T1000 (cell line): ENCODE data around the gene STMN1.

Source experiments
- DNase-seq: peaks from one replicate; lab custom pipeline; 2025; ENCODE audit warnings: mixed read lengths; lab: John Stamatoyannopoulos, UW

STMN1 gene

DNA sequence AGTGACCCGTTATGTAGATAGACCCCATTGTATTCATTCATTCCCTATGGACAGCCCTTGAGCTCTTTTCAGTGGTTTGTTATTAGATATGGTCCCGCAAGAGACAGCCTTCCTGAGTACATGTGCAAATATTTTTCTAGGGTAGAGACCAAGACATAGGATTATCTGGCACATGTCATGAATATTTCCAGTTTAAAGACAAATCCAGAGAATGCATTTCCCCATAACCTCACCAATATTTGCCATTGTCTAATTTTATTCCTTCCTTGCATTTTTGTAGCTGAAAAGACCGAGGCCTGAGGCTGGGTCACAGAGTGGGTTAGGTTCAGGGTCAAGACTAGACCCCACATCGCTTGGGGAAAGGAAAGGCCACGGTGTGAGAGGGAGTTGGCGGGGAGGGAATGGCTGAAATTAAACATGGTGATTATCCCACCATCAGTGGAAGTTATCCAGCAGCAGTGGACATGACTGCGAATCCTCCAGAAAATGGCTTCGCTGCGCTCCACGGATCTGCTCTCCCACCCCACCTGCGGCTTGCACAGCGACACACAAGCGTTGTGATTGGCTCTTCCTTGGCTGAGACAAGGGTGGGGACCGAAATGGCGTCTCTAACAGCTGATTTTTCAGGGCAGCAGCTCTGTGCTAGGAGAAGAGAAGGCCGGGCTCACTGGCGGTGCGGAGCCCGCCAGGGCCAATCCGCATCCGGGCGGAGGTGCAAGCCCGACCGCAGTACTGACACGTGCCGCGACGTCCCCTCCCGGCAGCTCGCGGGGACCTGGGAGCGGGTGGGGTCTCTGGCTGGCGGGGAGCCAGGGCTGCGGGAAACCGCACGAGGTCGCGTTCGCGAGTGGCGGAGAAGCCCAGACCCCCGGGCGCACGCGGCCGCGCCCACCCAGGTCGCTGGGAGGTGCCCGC lies 16.1 kb upstream of the STMN1 start:
- no peak for DNase-seq

DNA sequence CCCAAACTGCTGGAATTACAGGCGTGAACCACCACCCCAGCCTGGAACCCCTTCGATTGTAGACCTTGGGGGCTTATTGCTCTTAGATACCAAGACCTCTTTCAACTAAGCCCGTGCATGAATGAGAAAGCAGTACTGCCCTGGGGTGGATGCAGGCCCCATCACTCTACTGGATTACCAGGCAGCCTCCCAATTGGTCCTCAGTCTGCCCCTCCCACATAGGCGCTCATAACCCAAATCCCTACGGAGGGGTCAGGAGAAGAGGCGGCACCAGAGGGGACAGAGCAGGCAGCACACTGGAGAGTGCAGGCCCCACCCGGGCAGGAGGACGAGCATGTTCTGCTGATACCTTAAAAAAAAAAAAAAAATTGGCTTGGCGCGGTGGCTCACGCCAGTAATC lies 12.4 kb upstream of the STMN1 start:
- DNase-seq, result no peak

DNA sequence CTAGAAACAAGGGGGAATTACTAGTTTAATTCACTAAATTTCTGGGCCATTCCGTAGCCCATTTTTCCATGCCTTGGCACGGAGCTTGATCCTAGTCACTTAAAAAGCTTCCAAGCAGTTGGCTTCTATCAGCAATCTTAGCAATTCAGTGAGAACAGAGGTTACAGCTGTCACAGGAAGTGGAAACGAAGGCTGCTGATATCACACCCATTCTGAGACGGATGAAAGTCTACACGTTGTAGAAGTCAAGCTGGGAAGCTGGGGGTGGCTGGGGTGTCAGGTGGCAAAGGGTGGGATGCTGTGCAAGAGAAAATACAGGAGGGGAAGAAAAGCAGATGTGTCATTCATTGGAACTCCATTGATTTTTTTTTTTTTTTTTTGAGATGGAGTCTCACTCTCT lies 11.8 kb upstream of the STMN1 start:
- DNase-seq, result no peak

DNA sequence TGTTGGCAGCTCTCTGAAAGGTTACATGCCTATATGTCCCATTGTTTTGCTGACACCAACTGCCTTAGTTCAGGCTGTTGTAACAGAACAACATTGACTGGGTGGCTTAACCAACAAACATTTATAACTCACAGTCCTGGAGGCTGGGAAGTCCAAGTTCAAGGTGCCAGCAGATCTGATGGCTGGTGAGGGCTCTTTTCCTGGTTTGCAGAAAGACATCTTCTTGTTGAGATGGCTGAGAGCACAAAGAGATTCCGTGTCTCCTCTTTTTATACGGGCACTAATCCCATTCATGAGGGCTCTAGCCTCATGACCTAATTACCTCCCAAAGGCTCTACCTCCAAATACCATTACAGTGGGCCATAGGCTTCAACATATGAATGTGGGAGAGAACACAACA lies 10.2 kb upstream of the STMN1 start:
- no peak for DNase-seq

DNA sequence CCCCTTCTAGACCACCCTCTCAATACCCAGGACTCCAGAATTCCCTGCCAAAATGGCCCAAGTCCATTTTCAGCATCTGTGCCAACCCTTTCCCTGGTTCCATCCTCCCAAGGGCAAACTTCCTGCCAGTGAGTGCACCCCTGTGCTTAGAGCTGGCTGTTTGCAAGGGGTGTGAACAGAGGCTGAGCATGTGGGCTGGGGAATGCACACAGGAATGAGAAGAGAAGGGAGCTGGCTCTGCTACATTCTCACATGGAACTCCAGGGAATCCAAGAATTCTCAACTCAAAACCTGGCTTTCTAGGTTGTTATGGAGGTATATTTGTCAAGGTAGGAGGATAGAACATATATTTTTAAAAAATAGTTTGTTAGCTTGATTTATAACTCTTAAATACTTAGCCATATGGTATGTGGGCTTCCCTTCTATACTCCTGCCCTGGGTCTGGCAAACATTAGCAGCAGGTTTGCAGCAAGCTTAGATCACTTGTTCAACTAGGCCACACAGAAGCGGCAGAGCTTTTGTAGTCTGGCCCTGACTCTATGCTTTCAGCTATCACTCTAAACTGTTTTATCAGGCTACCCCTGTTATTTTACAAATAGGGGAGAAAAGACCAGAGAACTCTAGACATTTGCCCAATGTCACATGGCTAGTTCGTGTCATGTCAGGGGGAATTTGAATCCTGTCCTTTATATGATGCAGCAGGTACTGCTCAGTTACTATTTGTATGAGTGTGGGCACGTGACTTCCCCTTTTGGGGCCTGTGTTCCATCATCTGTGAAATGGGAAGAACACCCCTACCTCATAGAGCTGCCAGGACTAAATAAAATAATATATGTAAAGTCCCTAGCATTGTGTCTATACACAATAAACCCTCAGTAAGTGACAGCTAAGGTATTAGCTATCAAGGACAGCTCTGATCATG lies 8.1 kb upstream of the STMN1 start:
- no peak for DNase-seq

DNA sequence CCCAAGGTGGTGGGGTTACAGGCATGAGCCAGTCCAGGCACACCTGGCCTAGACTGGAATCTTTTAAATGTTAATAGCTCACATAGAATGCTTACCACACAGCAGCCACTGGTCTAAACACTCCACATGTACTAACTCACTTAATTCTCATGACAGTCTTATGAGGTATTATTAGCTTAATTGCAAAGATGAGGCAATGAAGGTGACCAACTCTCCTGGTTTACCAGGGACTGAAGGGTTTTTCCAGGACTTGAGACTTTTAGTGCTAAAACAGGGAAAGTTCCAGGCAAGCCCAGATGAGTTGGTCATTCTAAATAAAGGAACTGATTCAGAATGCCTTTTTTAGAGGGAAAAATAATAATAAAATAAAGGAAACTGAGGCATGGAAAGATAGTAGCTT lies 7.0 kb upstream of the STMN1 start:
- DNase-seq, result no peak

DNA sequence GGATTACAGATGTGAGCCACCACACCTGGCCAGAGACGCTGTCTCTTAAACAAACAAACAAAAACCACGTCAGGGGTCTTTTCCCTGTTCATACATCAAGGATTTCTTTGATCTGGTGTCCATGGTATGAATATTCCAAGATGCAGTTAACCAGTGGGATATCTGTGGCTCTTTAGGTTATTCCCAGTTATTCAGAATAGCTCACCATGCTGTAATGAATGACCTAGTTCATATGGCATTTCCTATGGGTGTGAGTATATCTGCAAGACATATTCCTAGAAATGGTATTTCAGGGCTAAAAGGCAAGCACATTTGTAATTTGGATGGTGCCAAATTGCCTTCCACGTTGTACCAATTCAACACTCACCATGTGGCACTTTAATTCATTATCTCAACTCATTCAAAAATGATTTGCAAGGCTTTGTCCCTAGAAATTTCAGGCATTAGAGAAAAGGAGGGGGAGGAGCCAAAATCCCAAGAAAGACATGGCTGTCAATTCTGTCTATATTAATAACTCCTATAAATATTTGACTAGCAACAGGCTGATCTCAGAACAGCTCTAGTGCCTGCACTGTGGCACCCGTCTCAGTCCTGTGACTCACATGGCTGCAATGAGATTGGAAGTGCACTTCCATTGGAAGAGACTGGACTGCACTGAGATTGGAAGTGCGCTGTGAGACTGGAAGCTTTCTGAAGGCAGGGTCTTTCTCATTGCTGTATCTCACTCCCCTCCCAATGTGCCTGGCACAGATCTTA lies 6.0 kb upstream of the STMN1 start:
- DNase-seq, result no peak

DNA sequence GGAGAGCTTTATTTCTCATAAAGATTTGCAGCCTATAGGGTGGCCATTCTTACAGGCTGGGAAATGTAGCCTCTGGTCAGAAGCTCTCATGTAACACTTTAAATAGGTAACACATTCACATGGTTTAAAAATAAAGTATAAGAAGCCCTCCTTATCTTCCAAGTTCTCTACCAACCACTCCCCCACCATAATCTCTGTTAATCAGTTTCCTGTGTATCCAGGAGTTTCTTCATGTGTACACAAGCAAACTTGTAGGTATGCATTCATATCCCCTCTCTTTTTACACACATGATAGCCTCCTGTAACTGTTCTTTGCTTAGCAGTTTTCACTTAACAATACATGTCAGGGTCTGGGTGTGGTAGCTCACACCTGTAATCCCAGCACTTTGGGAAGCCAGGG lies 4.9 kb upstream of the STMN1 start:
- DNase-seq, result no peak

DNA sequence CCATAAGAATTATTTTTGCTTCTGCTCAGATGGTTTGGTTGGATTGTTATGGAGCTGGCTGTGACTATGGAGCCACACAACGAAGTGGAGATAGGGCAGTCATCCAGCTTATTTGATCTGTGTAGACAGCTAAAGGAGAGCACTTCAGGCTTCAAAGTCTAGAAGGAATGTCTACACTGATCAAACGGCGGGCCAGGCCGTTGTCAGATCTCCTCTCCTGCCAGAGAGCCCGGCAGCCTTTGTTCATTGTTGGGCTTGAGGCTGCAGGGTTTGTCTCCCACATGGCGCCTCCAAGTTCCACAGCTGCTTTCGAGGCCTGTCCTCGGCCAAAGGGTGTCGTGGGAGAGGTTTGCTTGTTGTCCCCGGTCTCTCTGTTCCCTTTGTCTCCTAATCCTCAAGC lies 2.8 kb upstream of the STMN1 start:
- DNase-seq, result no peak

DNA sequence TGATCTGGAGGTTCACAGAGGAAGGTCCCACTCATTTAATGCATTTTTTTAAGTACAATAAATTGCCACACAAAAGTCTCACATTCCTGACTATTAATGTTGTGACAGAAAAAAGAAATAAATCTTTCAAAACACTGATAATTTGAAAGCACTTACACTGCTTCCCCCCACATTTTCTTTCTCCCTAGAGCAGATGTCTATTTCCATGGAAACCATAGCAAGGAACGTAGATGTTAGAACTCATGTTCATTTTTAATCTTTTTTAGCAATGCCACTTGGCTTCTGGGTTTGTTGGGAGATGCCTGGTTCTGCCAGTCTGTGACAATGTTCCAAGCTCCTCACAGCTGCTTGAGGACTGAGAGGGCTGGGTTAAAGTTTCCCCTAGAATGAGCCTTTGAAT lies 1.9 kb upstream of the STMN1 start:
- no peak for DNase-seq

DNA sequence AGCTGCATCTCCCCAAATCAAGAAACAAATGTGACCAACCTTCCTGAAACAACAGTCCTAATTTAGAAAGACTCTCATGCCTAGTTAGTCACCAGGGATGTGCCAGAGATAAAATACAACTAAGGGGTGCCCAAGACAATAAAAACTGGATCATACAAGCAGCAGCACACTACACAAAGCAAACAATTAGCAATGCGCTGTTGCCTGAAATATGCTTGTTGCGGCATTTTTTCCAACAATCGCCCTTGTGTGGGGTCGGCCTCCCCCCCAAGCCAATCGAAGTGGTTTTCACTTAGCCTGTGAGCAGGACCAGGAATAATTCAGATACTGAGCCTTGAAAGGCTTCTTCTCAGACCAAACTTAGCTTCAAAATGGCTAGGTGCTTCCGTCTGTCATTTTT lies 1.4 kb upstream of the STMN1 start:
- no peak for DNase-seq

DNA sequence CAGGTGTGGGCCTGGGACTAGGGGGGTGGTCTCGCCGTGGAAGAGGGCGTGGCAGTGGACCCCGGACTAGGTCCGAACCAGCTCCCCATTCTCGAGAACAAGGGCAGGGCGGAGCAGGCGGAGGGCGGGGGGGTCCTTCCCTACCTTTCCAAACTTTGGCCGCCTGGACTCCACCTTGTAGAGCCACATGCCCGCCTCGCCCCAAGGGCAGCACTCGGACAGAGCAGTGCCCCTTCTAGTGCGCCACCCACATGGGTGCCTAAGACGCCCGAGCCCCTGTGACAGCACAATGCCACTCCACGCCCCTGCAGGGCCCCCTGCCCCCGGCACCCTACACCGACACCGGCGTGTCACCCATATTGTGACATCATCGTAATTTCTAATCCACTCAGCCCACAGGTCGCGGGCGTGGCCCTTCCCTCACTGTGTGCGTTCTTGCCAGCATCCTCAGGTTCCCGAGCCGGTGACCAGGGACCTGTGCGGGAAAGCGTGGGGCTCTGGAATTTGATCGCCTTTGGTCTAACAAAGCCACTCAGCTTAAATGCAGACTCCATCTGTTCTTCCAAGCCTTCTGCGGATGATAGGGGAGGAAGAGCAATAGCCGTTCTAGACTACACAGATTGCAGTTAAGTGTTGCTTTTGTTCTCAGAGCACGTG lies 553 bp upstream of the STMN1 start:
- DNase-seq, result no peak

DNA sequence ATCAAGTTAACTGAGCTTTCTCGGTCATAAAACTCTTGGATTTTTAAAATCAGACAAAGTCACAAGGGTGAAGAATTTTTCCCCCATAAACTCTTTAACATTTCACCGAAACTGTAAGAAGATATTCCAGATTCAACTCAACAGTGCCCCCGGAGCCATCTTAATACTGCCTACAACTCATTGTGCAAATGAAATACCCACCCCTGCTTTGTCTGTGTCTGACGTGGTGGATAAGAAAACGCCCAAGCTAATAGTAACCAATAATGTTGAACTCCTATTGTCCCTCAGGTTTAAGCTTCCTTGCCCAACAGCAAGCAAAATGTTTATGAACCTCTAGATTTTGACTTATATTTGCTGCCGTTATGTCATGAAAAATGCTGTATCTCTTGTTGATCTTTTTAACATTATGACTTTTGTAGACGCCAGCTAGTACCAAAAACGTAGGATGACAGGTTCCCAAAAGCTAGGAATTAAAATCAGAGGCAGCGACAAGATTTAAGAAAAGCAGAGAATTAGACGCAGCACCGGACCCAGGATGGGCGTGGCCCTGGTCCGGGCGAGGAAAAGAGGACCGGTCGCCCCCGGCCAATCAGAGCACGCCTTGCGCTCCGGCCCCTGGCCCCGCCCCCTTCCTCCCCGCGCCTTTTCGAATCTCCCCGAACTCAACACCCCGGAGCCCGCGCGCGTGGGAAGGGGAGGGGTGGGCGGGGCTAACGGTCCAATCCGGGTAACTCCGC lies 1.1 kb downstream of the STMN1 start:
- DNase-seq, result peak; percentile 89

DNA sequence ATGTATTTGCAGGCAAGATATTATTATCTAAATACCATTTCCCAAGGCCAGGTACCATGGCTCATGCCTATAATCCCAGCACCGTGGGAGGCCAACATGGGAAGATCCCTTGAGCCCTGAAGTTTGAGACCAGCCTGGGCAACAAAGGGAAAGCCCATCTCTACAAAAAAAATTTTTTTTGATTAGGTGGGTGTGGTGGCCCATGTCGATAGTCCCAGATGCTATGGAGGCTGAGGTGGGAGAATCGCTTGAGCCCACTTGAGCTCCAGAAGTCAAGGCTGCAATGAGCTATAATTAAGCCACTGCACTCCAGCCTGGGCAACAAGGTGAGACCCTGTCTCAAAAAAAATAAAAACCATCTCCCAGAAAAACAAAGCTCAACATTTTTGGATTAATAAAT lies 2.2 kb downstream of the STMN1 start:
- DNase-seq, result no peak

DNA sequence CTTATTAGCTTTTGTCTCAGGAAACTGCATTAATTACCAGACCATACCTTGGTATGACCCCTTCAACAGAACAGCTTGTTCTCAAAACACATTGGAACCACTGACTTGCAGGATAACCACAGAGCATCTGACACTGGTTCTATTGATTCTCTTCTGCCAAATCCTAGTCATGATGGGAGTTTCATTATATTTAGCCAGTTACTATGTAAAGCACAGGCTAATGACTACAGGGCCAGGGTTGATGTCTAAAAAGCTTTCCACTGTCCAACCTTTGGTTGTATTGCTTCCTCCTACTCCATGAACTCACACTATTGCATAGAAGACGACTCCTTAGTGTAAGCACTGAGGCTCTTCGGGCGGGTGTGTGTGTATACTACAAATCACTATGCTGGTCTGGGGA lies 3.8 kb downstream of the STMN1 start:
- DNase-seq, result no peak

DNA sequence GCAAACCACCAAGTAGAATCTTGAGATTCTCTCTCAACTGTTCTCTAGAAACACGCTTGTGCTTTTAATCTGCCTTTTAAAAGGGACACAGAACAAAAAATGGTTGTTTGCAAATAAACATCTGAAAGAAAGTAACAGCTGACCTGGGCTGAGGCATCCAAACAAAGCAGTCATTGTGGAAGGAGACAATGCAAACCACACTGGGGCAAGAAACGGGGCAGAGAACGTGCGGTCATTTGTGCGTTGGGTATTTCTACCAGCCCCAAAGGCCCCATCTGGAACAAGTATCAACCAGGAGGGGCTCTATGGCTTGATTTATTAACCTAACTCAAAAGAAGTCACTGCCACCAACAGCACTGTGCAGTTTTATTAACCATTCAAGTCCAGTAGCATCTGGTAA lies 6.0 kb downstream of the STMN1 start:
- no peak for DNase-seq

DNA sequence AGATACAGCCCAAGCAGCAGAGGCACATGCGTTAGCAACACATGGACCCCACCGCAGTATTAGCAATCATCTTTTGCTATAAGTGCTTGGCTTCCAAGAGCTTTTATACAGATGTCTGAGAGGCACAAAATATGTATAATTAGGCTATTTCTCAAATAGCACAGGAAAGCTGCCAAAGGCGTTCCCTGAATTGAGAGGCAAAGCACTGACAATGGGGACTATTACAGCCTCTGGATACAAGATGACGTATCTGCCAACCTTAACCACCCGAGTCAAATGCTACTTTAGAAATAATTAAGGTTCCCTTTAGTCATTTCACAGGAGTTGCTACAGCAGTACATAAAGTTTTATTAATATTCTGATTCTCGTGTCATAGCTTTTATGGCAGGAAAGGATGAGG lies 6.4 kb downstream of the STMN1 start:
- DNase-seq, result no peak

DNA sequence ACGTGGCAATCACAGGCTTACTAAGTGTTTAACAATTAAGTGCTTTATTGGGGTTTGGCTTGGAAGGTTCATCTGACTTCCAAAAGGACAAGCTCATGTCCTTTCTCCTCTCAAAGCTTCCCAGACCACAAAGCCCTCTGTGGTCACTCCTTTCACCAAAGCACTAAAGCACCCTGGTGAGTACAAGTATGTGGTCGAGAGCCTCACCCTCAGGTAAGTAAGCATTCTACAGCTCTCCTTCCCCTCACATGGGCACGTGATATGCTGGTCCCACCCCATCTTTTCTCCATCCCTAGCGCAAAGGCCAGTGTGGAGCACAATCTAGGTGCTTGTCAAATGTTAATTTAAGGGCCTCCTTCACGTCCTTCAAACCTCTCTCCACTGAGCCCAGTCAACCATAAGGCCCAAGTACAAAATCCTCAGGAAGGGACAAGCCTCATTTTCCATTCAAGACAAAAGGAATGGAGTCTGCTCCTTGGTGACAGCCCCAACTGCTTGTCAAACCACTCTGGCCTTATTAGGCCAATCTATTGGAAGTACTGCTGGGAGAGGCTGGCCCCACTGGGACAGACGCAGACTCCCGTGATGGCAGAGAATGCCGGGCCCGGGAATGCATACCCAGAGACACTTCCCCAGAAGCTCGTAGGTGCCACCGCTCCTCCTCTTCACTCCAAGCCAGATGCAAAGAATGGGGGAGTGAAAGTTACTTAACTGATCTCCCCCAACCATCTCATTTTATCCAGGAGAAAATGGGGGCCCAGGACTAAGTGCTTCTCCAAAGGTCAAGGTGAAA lies 7.8 kb downstream of the STMN1 start:
- no peak for DNase-seq

DNA sequence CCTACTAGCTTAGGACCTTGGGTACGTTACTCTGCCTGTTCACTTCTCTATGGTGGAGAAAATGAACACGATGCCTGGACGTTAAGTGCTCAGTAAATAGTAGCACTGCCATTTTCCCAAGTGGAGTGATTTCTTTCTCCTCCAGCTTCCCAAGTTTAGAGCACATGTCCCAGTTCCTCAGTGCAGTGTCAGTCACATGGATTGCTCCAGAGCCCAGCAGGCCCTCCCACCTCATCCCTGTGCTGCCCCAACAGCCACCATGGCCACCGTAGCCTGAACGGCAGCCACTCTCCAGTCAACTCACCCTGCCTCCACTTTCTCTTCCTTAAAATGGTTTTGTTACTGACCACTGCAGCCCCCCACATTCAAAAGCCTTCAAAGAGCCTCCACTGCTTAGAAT lies 8.5 kb downstream of the STMN1 start:
- no peak for DNase-seq

DNA sequence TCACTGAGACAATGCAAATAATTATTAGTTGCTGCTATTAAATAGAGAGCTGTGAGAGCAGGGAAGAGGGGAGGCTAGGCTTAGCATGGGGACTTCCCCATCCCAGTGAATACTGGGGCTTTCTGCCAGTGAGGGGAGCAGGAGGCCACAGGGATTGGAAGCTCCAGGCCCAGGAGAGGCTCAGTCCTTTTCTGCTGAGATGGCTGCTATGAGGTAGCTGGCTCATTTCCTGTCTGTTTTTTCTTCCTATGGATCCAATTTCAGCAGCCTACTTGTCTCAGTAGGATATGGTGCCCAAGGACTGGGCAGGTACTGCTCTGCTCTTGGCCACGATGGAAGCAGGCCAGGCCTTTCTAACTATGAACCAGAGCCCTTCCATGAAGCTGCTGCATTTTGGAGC lies 10.0 kb downstream of the STMN1 start:
- DNase-seq, result no peak
